Measurements from ENCODE around the gene AFDN.

The AFDN gene

GRCh38 chr6:168009331-168009730 lies 182.6 kb downstream of the AFDN start:
- DNase-seq: no peak

- no peak for DNase-seq
Observed at GRCh38 chr6:168011291-168011690, 184.6 kb downstream of the AFDN start.

GRCh38 chr6:168012431-168013249 lies 185.9 kb downstream of the AFDN start:
- no peak for DNase-seq

GRCh38 chr6:168013250-168013915 lies 186.7 kb downstream of the AFDN start:
- no peak for DNase-seq

- no peak for DNase-seq
Observed at GRCh38 chr6:168014428-168014827, 187.7 kb downstream of the AFDN start.

GRCh38 chr6:168015009-168015408 lies 188.3 kb downstream of the AFDN start:
- DNase-seq: no peak

GRCh38 chr6:168015482-168016175 lies 188.9 kb downstream of the AFDN start:
- DNase-seq: no peak

- no peak for DNase-seq
Observed at GRCh38 chr6:168016176-168016620, 189.5 kb downstream of the AFDN start.

- DNase-seq: no peak
Observed at GRCh38 chr6:168016721-168017525, 190.2 kb downstream of the AFDN start.

- no peak for DNase-seq
Observed at GRCh38 chr6:168017629-168018028, 190.9 kb downstream of the AFDN start.

GRCh38 chr6:168018664-168019063 lies 192.0 kb downstream of the AFDN start:
- DNase-seq: no peak

- DNase-seq: no peak
Observed at GRCh38 chr6:168020242-168020641, 193.5 kb downstream of the AFDN start.

- no peak for DNase-seq
Observed at GRCh38 chr6:168021581-168021980, 194.9 kb downstream of the AFDN start.
